BE2C (cell line): ENCODE data around the gene KCNG3.

Experiments
- DNase-seq: peaks from one replicate; pipeline ENCODE4 v3.0.0-alpha.2; 2020
- H3K27me3 ChIP-seq: fragments of 250-450 bp; sonication (Bioruptor Pico); 2 replicates; pipeline ENCODE4 v1.5.1; 2020; ENCODE audit warnings: mild to moderate bottlenecking
- H3K36me3 ChIP-seq: fragments of 250-450 bp; sonication (Bioruptor Pico); 2 replicates; pipeline ENCODE4 v1.5.1; 2020; ENCODE audit warnings: mild to moderate bottlenecking
- H3K4me1 ChIP-seq: fragments of 250-450 bp; sonication (Bioruptor Pico); 2 replicates; pipeline ENCODE4 v1.5.1; 2020
- H3K4me3 ChIP-seq: 2 replicates; pipeline ENCODE4 v1.5.1; 2011; ENCODE audit warnings: low read depth, low read length
- H3K9me3 ChIP-seq: fragments of 250-450 bp; sonication (Bioruptor Pico); 2 replicates; pipeline ENCODE4 v1.5.1; 2020
- CTCF ChIP-seq: IDR thresholded peaks from 2 replicates; pipeline ENCODE4 v1.5.1; 2012; ENCODE audit warnings: mild to moderate bottlenecking, low read depth, low read length

The KCNG3 gene

GRCh38 chr2:42457011-42457410 lies 36.8 kb downstream of the KCNG3 start:
- H3K27me3 ChIP-seq: no peaks in the 10 kb centered on the region
- no peaks in the 10 kb centered on the region for H3K9me3 ChIP-seq
- no peak overlapping the region for H3K4me3 ChIP-seq
- no peaks in the 10 kb centered on the region for H3K36me3 ChIP-seq
- no peaks in the 10 kb centered on the region for H3K4me1 ChIP-seq
- TF ChIP-seq CTCF: peak; percentile 45
- no peak for DNase-seq

- no peak for DNase-seq
- no peak for TF ChIP-seq CTCF
- H3K9me3 ChIP-seq: no peaks in the 10 kb centered on the region
- H3K36me3 ChIP-seq: no peaks in the 10 kb centered on the region
- no peaks in the 10 kb centered on the region for H3K4me1 ChIP-seq
- no peaks in the 10 kb centered on the region for H3K27me3 ChIP-seq
- H3K4me3 ChIP-seq: no peak overlapping the region
Observed at GRCh38 chr2:42456126-42456839, 37.5 kb downstream of the KCNG3 start.

GRCh38 chr2:42452545-42452944 lies 41.2 kb downstream of the KCNG3 start:
- H3K4me3 ChIP-seq: no peak overlapping the region
- H3K4me1 ChIP-seq: no peaks in the 10 kb centered on the region
- no peaks in the 10 kb centered on the region for H3K27me3 ChIP-seq
- DNase-seq: no peak
- no peak for TF ChIP-seq CTCF
- H3K36me3 ChIP-seq: no peaks in the 10 kb centered on the region
- H3K9me3 ChIP-seq: no peaks in the 10 kb centered on the region

GRCh38 chr2:42450136-42450535 lies 43.6 kb downstream of the KCNG3 start:
- Histone ChIP-seq H3K36me3 (no peaks in the 10 kb centered on the region), H3K4me1 (no peaks in the 10 kb centered on the region), H3K27me3 (no peaks in the 10 kb centered on the region), H3K4me3 (no peak overlapping the region), H3K9me3 (no peaks in the 10 kb centered on the region)
- DNase-seq: no peak
- TF ChIP-seq CTCF: no peak

GRCh38 chr2:42449163-42450087 lies 44.4 kb downstream of the KCNG3 start:
- Histone ChIP-seq H3K9me3 (no peaks in the 10 kb centered on the region), H3K4me3 (no peak overlapping the region), H3K4me1 (no peaks in the 10 kb centered on the region), H3K36me3 (no peaks in the 10 kb centered on the region), H3K27me3 (no peaks in the 10 kb centered on the region)
- DNase-seq: no peak
- TF ChIP-seq CTCF: no peak

- no peak for DNase-seq
- H3K4me1 ChIP-seq: no peaks in the 10 kb centered on the region
- no peak overlapping the region for H3K4me3 ChIP-seq
- H3K9me3 ChIP-seq: no peaks in the 10 kb centered on the region
- no peaks in the 10 kb centered on the region for H3K27me3 ChIP-seq
- TF ChIP-seq CTCF: no peak
- no peaks in the 10 kb centered on the region for H3K36me3 ChIP-seq
Observed at GRCh38 chr2:42448163-42448562, 45.6 kb downstream of the KCNG3 start.
